HL-60 (cell line): ENCODE measurements around the gene EPHB4.

ENCODE experiments used
- TF ChIP-seq, protein P1 (sequence below): IDR thresholded peaks from one replicate; pipeline ENCODE4 v1.5.1; 2011; ENCODE audit warnings: low read length, control low read depth, inconsistent platforms; ENCODE audit not compliant: insufficient read depth
- TF ChIP-seq, protein P2 (sequence below): IDR thresholded peaks from 2 replicates; pipeline ENCODE4 v1.6.1; 2012; ENCODE audit warnings: low read depth; ENCODE audit not compliant: insufficient replicate concordance

DNA sequence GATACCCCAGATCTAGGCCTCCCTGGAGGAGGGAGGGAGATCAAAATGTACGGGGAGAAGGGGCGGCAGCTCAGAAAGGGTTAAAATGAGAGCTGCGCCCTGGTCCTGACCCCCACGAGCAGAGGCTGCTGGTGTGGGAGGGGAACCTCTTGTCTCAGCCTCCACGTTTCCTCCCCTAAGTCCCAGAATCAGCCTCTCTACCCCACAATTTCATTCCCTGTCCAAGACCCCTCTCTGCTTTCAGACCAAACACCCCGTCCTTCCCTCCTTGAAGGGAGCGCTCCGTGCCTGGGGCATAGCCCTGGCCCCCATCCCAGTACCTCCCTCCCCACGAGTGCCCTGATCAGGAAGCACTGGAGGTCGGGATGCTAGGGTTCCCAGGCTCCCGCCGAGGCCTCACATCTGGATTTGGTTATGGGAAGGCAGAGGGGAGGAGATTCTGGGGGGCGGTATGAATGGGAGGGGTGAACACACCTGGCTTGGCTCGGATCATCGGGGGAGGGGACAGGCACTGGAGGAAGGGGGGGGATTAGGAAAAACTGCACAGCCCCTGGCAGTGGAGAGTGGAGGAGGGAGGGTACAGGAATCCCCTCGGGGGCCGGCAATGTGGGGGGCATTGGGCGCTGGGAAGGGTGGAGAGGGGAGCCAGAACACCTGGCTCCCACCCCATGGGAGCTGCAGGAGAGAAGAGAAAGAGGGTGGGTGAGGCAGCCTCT lies 2.7 kb downstream of the EPHB4 start:
- TF ChIP-seq, protein P1, sequence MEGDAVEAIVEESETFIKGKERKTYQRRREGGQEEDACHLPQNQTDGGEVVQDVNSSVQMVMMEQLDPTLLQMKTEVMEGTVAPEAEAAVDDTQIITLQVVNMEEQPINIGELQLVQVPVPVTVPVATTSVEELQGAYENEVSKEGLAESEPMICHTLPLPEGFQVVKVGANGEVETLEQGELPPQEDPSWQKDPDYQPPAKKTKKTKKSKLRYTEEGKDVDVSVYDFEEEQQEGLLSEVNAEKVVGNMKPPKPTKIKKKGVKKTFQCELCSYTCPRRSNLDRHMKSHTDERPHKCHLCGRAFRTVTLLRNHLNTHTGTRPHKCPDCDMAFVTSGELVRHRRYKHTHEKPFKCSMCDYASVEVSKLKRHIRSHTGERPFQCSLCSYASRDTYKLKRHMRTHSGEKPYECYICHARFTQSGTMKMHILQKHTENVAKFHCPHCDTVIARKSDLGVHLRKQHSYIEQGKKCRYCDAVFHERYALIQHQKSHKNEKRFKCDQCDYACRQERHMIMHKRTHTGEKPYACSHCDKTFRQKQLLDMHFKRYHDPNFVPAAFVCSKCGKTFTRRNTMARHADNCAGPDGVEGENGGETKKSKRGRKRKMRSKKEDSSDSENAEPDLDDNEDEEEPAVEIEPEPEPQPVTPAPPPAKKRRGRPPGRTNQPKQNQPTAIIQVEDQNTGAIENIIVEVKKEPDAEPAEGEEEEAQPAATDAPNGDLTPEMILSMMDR: no peak
- TF ChIP-seq, protein P2, sequence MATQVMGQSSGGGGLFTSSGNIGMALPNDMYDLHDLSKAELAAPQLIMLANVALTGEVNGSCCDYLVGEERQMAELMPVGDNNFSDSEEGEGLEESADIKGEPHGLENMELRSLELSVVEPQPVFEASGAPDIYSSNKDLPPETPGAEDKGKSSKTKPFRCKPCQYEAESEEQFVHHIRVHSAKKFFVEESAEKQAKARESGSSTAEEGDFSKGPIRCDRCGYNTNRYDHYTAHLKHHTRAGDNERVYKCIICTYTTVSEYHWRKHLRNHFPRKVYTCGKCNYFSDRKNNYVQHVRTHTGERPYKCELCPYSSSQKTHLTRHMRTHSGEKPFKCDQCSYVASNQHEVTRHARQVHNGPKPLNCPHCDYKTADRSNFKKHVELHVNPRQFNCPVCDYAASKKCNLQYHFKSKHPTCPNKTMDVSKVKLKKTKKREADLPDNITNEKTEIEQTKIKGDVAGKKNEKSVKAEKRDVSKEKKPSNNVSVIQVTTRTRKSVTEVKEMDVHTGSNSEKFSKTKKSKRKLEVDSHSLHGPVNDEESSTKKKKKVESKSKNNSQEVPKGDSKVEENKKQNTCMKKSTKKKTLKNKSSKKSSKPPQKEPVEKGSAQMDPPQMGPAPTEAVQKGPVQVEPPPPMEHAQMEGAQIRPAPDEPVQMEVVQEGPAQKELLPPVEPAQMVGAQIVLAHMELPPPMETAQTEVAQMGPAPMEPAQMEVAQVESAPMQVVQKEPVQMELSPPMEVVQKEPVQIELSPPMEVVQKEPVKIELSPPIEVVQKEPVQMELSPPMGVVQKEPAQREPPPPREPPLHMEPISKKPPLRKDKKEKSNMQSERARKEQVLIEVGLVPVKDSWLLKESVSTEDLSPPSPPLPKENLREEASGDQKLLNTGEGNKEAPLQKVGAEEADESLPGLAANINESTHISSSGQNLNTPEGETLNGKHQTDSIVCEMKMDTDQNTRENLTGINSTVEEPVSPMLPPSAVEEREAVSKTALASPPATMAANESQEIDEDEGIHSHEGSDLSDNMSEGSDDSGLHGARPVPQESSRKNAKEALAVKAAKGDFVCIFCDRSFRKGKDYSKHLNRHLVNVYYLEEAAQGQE: no peak
